Fibroblast of upper back skin (primary cell): ENCODE results near the gene PTGER1.
"Not testable (repeated sequence)": the region's sequence is repeated elsewhere in the genome, so short reads cannot be mapped to it uniquely, and the experiment has no call there.

Source experiments
- DNase-seq: peaks from one replicate; pipeline ENCODE4 v3.0.0-alpha.2; 2013

Gene PTGER1

DNA sequence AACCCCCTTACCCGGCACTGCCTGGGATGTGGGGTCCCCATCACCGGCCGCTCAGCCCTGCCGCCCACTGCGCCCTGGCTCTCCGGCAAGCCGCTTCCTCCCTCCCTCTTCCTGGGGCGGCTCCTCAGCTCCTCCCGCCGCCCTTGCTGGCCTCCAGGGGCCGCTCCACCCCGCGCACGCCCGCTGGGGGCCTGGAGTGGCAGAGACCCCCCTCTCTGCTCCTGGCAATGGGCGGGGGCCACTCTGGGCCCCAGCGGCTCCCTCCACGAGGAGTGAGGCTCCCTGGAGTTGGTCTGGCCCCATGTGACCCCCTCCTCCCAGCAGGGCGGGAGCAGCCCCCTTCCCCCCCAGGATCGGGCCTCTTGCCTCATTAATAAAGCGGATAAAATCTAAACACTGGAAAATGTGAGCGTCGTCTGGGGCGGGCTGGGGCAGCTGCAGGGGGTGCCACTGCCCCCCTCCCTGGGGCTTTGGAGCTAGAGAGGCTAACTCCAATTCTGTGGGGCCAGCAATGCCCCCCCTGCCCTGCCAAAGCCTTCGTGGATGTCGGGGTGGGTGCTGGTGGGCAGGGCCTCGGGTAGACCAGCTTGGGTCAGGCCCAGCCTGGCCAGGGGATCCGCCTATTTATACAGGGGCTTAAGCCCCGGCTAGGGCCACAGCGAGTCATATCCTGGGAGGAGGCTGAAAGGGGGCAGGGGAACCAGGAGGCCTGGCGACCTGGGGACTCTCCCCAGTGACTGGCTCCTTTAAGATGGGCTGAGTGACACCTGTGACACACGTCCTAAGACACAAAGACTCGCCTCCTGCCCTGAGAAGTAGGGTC is at the start of gene PTGER1:
Gene PTGER1 (minus strand): TSS at position 104 of the 823 bp plus-strand sequence. CDS start 1,034 bp downstream, outside the sequence.
- peak; percentile 32 for DNase-seq

- DNase-seq, result no peak
Observed at GRCh38 chr19:14520543-14520942, 45.4 kb upstream of the PTGER1 start.

DNA sequence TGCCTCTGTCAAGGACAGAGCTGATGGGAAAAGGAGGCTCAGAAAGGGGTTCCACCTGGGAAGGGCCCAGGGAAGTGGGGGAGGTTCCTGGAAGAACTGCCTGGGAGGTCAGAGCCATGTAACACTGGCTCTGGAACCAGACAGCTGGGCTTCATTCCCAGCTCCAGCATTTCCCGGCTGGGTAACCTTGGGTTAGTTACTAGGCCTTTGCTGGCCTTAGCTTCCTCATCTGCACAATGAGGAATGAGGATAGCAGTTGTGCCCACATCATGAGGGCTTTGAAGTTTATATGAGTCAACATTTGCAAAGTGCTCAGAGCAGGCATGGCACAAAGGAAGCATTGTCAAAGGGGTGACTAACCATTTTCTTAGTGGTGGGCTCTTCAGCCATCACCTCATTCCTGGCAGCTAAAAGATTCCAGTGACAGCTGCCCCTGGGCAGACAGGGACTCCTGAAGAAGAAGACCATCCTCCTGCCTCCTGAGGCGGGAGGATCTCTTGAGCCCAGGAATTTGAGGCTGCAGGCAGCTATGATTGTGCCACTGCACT is 44.8 kb upstream of the PTGER1 start:
- DNase-seq, result peak; percentile 34

DNA sequence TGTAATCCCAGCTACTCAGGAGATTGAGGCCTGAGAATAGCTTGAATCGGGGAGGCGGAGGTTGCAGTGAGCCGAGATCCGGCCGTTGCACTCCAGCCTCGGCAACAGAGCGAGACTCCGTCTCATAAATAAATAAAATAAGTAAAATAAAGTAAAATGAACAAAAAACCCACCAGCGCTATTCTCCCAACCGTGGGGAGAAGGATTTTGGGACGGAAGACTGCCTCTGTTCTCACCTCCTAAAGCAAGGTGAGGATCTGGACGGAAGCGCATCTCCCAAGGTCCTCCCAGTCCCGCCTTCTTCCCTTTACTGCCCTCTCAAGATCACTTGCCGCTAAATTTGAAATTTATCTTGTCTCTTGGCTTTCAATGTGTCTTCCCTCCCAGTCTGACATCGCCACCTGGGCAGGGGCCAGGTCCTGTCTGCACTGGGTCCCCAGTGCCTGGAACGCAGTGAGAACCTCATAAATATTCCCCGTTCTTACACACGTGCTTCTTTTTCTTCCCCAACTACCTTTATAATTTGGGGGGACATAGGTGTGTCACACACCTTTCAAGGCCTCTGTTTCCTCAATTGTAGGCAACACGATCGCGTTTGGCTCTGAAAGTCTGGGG is 44.2 kb upstream of the PTGER1 start:
- no peak for DNase-seq

- DNase-seq, result peak; percentile 72
Observed at GRCh38 chr19:14517840-14518505, 42.8 kb upstream of the PTGER1 start, which contains the start of gene DNAJB1. DNAJB1 (minus strand) TSS chr19:14518397; CDS start chr19:14518349, 48 bp downstream.

GRCh38 chr19:14517446-14517839 is 42.3 kb upstream of the PTGER1 start:
- DNase-seq, result no peak

DNA sequence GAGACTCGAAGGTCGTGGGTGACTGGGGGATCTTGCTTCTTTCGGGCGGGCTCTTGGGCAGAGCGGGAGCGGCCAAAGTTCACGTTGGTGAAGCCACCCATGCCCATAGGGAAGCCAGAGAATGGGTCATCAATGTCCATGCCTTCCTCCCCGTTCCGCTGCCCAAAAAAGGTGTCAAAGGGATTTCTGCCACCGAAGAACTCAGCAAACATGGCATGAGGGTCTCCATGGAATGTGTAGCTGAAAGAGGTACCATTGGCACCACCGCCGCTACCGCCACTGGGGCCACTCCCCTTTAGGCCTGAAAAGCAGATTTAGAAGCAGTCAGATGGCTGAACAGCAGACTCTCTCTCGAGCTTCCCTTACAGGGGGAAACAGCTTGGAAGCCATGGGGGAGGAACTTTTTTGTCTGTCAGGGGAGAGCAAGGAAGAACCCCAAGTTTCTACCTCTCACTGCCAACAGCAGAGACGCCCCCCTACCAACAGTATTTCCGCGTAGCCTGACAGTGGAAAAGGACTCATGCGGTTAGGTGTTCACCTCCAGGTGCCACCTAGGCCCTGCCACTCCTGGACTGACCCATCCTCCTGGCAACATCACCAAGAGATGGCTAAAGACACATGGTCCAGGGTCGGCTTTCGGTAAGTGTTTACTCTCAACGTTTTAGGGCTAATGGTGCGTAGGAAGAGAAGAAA is 41.7 kb upstream of the PTGER1 start:
- DNase-seq, result no peak

DNA sequence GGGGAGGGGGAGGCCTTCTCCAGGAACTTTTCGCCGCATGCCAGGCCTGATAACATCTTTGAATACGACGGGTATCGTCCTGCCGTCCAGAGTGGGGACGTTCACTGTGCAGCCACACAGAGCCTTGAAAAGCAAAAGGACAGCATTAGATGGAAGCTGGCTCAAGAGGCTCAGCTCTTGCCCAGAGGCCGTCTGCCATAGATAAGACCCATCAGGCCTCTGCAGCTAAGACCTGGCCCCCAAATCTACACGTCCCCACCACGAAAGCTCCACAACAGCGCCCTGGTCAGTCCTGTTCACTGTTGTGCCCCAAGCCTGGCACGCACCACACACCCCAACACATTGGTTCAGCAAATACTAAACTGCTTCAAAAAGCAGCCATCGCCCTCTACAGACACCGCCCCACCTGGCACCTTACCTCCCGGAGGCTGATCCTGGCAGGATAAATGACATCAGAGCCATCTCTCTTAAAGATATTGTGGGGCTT is 40.9 kb upstream of the PTGER1 start:
- DNase-seq, result no peak

DNA sequence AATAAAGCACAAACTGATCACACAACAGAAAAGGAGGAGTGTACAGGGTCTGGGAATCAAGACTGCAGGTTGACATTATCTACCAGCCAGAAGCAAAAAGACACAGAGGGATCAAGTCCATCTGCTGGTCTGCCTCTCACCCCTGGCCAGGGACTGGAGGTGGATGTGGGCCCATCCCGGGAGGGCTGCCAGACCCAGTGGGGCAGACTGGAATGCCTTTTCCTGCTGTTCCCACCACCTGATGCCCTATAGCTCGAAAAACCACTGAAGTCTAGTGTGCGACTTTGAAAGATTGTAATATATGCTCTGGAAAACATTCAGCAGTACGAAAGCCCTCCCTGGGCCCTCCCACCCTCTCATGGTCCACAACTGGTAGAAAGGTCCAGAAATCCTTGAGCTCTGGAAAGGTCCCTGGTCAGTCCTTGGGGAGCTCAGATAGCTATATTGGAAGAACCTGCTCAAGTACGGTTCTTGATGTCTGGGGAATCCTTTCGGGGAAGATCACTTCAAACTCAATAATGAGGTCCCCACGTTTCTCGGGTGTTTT is 40.4 kb upstream of the PTGER1 start:
- DNase-seq, result no peak

DNA sequence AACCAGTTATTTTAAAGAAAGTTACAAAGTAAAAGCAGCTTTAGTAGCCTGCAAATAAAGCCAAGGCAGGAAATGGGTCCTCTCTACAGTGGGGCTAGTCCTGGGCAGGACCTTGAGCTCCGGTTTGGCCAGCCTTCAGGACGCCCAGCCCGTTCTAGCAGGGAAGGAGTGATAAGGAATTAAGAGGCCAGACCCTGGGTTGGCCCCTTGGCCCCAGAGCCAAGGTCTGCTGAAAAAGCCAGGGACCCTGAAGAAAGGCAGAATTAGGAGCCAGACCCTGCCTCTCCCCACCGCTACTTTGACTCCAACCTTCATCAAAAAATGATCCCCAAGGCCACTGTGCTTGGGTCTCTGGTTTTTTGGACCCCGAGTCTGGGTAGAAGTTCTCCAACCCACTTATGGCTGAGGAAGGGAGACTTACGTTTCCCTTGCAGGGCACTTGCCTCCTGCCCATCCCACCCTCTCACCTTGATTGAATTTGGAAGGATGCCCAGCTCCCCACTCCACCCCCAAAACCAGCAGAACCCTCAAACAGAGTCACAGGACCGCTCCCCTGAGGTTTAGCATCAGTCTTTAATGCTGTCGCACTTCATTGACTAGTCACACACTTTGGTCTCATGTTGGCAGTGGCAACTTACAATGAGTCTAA is 39.2 kb upstream of the PTGER1 start:
- DNase-seq, result no peak

DNA sequence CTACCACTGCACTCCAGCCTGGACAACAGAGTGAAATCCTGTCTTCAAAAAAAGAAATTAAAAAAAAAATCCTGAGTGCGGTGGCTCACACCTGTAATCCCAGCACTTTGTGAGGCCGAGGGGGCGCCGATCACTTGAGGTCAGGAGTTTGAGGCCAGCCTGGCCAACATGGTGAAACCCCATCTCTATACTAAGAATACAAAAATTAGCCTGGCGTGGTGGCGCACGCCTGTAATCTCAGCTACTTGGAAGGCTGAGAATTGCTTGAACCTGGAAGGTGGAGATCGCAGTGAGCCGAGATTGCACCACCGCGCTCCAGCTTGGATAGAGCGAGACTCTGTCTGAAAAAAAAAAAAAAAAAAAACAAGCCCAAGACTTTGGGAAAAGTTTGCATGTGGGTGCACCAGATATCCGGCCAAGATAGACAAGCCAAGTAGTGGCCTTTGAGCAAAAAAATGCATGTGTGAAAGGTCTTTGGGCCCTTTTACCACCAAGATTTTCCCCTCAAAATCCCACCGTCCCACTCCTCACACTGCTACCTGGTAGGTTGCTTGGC is 37.3 kb upstream of the PTGER1 start:
- DNase-seq, result no peak

- no peak for DNase-seq
Observed at GRCh38 chr19:14511229-14511593, 36.1 kb upstream of the PTGER1 start.

- peak; percentile 76 for DNase-seq
Observed at GRCh38 chr19:14510311-14511228, 35.4 kb upstream of the PTGER1 start.

DNA sequence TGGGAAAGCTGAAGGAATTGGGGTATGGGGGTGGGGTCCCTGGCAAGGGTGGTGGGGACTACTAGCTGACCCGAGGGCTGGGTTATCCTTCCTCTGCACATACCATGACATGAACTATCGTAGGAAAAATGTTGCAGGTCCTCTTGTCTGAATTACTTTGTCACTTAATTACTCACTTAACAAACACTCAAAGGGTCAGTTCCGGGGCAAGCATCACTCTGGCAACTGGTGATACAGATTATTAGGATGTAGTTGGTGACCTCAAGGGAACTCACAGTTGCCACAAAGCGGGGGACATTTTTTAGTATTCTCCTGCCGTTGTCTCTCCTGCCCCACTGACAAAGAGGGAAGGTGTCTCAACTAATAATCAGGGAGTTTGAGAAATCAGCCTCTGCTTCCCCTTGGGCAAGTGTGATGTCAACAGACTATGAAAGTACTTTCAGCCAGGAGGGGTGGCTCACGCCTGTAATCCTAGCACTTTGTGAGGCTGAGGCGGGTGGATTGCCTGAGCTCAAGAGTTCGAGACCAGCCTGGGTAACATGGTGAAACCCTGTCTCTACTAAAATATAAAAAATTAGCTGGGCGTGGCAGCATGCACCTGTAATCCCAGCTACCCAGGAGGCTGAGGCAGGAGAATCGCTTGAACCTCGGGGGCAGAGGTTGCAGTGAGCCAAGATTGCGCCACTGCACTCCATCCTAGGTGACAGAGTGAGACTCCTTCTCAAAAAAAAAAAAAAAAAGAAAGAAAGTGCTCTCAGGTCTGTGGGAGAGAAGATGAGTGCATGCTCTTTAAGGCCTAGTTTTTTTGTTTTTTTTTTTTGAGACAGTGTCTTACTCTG is 32.8 kb upstream of the PTGER1 start:
- peak; percentile 49 for DNase-seq

GRCh38 chr19:14505488-14506239 is 30.5 kb upstream of the PTGER1 start:
- peak; percentile 86 for DNase-seq

DNA sequence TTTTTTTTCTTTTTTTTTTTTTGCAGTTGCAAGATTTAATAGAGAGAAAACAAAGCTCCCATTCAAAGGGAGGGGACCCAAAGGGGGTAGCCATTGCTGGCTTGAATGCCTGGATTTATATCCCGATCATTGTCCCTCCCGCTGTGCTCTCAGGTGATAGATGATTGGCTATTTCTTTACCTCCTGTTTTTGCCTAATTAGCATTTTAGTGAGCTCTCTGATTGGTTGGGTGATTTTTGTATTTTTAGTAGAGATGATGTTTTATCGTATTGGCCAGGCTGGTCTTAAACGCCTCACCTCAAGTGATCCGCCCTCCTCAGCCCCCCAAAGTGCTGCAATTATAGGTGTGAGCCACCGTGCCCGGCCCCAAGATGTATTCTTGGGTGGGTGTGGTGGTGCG is 29.4 kb upstream of the PTGER1 start:
- not testable (repeated sequence) for DNase-seq

DNA sequence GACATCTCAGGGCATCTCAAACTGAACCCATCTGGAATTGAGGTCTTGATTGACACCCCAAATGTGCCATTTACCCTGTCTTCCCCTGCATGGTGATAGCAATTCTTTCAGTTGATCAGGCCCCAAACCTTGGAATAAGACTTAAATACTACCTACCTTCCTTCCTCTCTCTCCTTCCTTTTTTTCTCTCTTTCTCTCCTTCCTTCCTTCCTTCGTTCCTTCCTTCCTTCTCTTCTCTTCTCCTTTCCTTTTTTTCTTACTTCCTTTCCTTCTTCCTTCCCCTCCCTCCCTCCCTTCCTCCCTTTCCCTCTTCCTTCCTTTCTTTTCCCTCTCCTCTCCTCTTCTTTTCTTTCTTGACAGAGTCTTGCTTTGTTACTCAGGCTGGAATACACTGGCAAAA is 28.1 kb upstream of the PTGER1 start:
- no peak for DNase-seq

GRCh38 chr19:14502334-14503092 is 27.4 kb upstream of the PTGER1 start:
- DNase-seq, result peak; percentile 19
